Common myeloid progenitor, CD34-positive (primary cell): ENCODE measurements around the gene CEP295NL.

Experiments used
- CTCF ChIA-PET: fragments of 350-600 bp; sonication (Branson Sonifier 250); formaldehyde crosslinking; loops from one replicate; lab custom pipeline; 2021; ENCODE audit warnings: antibody characterized with exemption; lab: Charles Lee
- POLR2A ChIA-PET: fragments of 350-600 bp; sonication (Branson Sonifier 250); formaldehyde crosslinking; loops from one replicate; lab custom pipeline; 2021; ENCODE audit warnings: antibody characterized with exemption; lab: Charles Lee
- DNase-seq, 3 donors: peaks; one replicate each; pipeline versions ENCODE4 v3.0.0 to v3.0.0-alpha.2; 2013
- H3K27ac ChIP-seq, 2 experiments: 1 replicate in 1 of 2; 2 replicates in 1 of 2; pipeline ENCODE4 v1.7.0; 2013; ENCODE audit warnings: inconsistent platforms in 2 of 2, low read length in 2 of 2, mild to moderate bottlenecking in 2 of 2, low read depth in 1 of 2, moderate library complexity in 1 of 2; ENCODE audit not compliant: severe bottlenecking in 2 of 2, insufficient read depth in 1 of 2, poor library complexity in 1 of 2
- H3K27me3 ChIP-seq, 5 experiments: replicated peaks in 2 of 5; 1 replicate in 3 of 5; 2 replicates in 2 of 5; pipeline versions ENCODE4 v1.6.1 to v1.7.0; 2013; ENCODE audit warnings: low read length in 4 of 5, mild to moderate bottlenecking in 2 of 5, moderate library complexity in 2 of 5, inconsistent platforms in 1 of 5; ENCODE audit not compliant: insufficient read depth in 5 of 5, control insufficient read depth in 4 of 5
- H3K36me3 ChIP-seq, 4 experiments: 1 replicate in 2 of 4; 2 replicates in 2 of 4; pipeline versions ENCODE4 v1.6.1 to v1.7.0; 2013; ENCODE audit warnings: low read length in 3 of 4, control low read depth in 1 of 4, mild to moderate bottlenecking in 1 of 4; ENCODE audit not compliant: control insufficient read depth in 4 of 4, insufficient read depth in 4 of 4
- H3K4me1 ChIP-seq, 4 experiments: 1 replicate in 3 of 4; 2 replicates in 1 of 4; pipeline versions ENCODE4 v1.6.1 to v1.7.1; 2013; ENCODE audit warnings: low read length in 3 of 4, mild to moderate bottlenecking in 3 of 4, control low read depth in 1 of 4, inconsistent platforms in 1 of 4, moderate library complexity in 1 of 4; ENCODE audit not compliant: control insufficient read depth in 4 of 4, insufficient read depth in 4 of 4; ENCODE audit errors: control extremely low read depth in 1 of 4
- H3K4me3 ChIP-seq, 7 experiments: 1 replicate in 4 of 7; 2 replicates in 3 of 7; pipeline versions ENCODE4 v1.5.1 to v1.7.0; 2013; ENCODE audit warnings: mild to moderate bottlenecking in 7 of 7, low read length in 6 of 7, moderate library complexity in 6 of 7, inconsistent platforms in 2 of 7, low read depth in 2 of 7, control low read depth in 1 of 7; ENCODE audit not compliant: insufficient read depth in 4 of 7, control insufficient read depth in 1 of 7; ENCODE audit errors: extremely low read depth in 1 of 7
- H3K9me3 ChIP-seq, 5 experiments: 1 replicate in 4 of 5; 2 replicates in 1 of 5; pipeline versions ENCODE4 v1.6.1 to v1.7.1; 2013; ENCODE audit warnings: low read length in 4 of 5, mild to moderate bottlenecking in 2 of 5, inconsistent platforms in 1 of 5, low read depth in 1 of 5, moderate library complexity in 1 of 5; ENCODE audit not compliant: control insufficient read depth in 4 of 5, insufficient read depth in 2 of 5; ENCODE audit errors: control extremely low read depth in 1 of 5
- WGBS: methylation state at CpG from one replicate; pipeline ENCODE4 v1.1.5; 2013; ENCODE audit not compliant: insufficient coverage; 5-methylcytosine and 5-hydroxymethylcytosine counted together

Gene CEP295NL

GRCh38 chr17:78937561-78937960, 34.6 kb upstream of the CEP295NL start:
- Histone ChIP-seq H3K36me3 (no peaks in the 10 kb centered on the region), H3K27ac (no peak overlapping the region), H3K4me1 (peaks cover 0 to 17% (median 13%) of the 10 kb centered on the region in 4 experiments), H3K27me3 (no peaks in the 10 kb centered on the region), H3K4me3 (no peak overlapping the region), H3K9me3 (no peaks in the 10 kb centered on the region)
- ChIA-PET CTCF (interaction anchor here (1.1 to 1.6 kb wide), 2 partner anchors 10 to 34 kb away, joined by 3 to 6 read pairs; no protein-coding TSS in a partner anchor), POLR2A (interaction anchor here (0.9 kb wide), 1 partner anchor 66 kb away, joined by 3 read pairs; no protein-coding TSS in a partner anchor)
- WGBS: 94% methylated on average over 10 of the region's 11 CpGs
- no peak for DNase-seq

GRCh38 chr17:78935419-78936323, 32.7 kb upstream of the CEP295NL start:
- Histone ChIP-seq H3K9me3 (no peaks in the 10 kb centered on the region), H3K27ac (no peak overlapping the region), H3K4me3 (no peak overlapping the region), H3K36me3 (no peaks in the 10 kb centered on the region), H3K27me3 (no peaks in the 10 kb centered on the region), H3K4me1 (peaks cover 0 to 17% (median 13%) of the 10 kb centered on the region in 4 experiments)
- WGBS: 97% methylated on average over 28 of the region's 33 CpGs
- no peak for DNase-seq
- POLR2A ChIA-PET: no interaction called here
- CTCF ChIA-PET: no interaction called here

- ChIA-PET CTCF (interaction anchor here (0.7 to 1.5 kb wide), 2 partner anchors 37 to 72 kb away, joined by 3 read pairs; no protein-coding TSS in a partner anchor), POLR2A (no interaction called here)
- no peaks in the 10 kb centered on the region for H3K27me3 ChIP-seq
- H3K36me3 ChIP-seq: no peaks in the 10 kb centered on the region
- H3K4me1 ChIP-seq: peaks cover 0 to 17% (median 13%) of the 10 kb centered on the region in 4 experiments
- no peak for DNase-seq
- no peaks in the 10 kb centered on the region for H3K9me3 ChIP-seq
- H3K27ac ChIP-seq: no peak overlapping the region
- 95% methylated on average over 15 of the region's 19 CpGs for WGBS
- H3K4me3 ChIP-seq: no peak overlapping the region
These were observed 31.8 kb upstream of the CEP295NL start for GRCh38 chr17:78934681-78935418.

- DNase-seq: peak in 2 of 3 donors; percentile 62 to 64
- Histone ChIP-seq H3K9me3 (no peaks in the 10 kb centered on the region), H3K36me3 (no peaks in the 10 kb centered on the region), H3K4me1 (peaks cover 0 to 17% (median 13%) of the 10 kb centered on the region in 4 experiments), H3K4me3 (peak overlapping the region in 1 of 7 experiments; percentile 32), H3K27me3 (no peaks in the 10 kb centered on the region), H3K27ac (no peak overlapping the region)
- WGBS: 46% methylated on average over 15 of the region's 16 CpGs
- CTCF ChIA-PET: interaction anchor here (0.7 to 1.5 kb wide), 2 partner anchors 38 to 72 kb away, joined by 3 read pairs; no protein-coding TSS in a partner anchor
- POLR2A ChIA-PET: interaction anchor here (0.9 kb wide), 1 partner anchor 9 kb away, joined by 4 read pairs; the partner anchor contains the start of gene TIMP2
These were observed 31.1 kb upstream of the CEP295NL start for GRCh38 chr17:78933959-78934568.

GRCh38 chr17:78933025-78933958, 30.3 kb upstream of the CEP295NL start:
- Histone ChIP-seq H3K9me3 (no peaks in the 10 kb centered on the region), H3K4me1 (peaks cover 0 to 17% (median 13%) of the 10 kb centered on the region in 4 experiments), H3K27ac (no peak overlapping the region), H3K27me3 (no peaks in the 10 kb centered on the region), H3K36me3 (no peaks in the 10 kb centered on the region), H3K4me3 (no peak overlapping the region)
- ChIA-PET POLR2A (interaction anchor here (0.9 kb wide), 1 partner anchor 8 kb away, joined by 4 read pairs; the partner anchor contains the start of gene TIMP2), CTCF (interaction anchor here (1.5 kb wide), 1 partner anchor 38 kb away, joined by 3 read pairs; no protein-coding TSS in a partner anchor)
- DNase-seq: peak in 2 of 3 donors; percentile 59 to 75
- WGBS: 85% methylated on average over 16 of the region's 18 CpGs
